Measurements from ENCODE around the gene ARMH2.

- no peak for TF ChIP-seq CTCF (IDR thresholded peaks at IDR 0.05)
- no peak for TF ChIP-seq POLR2A (IDR thresholded peaks at IDR 0.05)
Measured at GRCh38 chr6:24832794-24833193, 34.1 kb upstream of the ARMH2 start.
